H9 (cell line): Measurements from ENCODE around the gene AK5. TPM values are rescaled to one million over a fixed set of nuclear protein-coding genes. Genes with fewer than 3 reads are reported as not detected.
"Not testable (repeated sequence)": the region's sequence is repeated elsewhere in the genome, so short reads cannot be mapped to it uniquely, and the experiment has no call there.

Experiments
- DNase-seq: peaks from one replicate; pipeline ENCODE4 v3.0.0-alpha.2; 2017
- H2AFZ ChIP-seq: one replicate; pipeline ENCODE4 v1.6.1; 2013; ENCODE audit warnings: mild to moderate bottlenecking, low read length, control low read depth, moderate library complexity
- H2AK5ac ChIP-seq: 2 replicates; pipeline ENCODE4 v1.6.1; 2013; ENCODE audit warnings: low read length, control low read depth, mixed read lengths; ENCODE audit not compliant: insufficient read length
- H2BK120ac ChIP-seq: one replicate; pipeline ENCODE4 v1.6.1; 2013; ENCODE audit warnings: low read depth, mild to moderate bottlenecking, low read length, control low read depth, inconsistent platforms; ENCODE audit not compliant: poor library complexity, severe bottlenecking
- H2BK12ac ChIP-seq: 2 replicates; pipeline ENCODE4 v1.6.1; 2013; ENCODE audit warnings: low read length, control low read depth, mixed read lengths, low read depth; ENCODE audit not compliant: insufficient read length
- H2BK15ac ChIP-seq: 2 replicates; pipeline ENCODE4 v1.6.1; 2013; ENCODE audit warnings: low read depth, low read length, control low read depth
- H2BK20ac ChIP-seq: one replicate; pipeline ENCODE4 v1.6.1; 2013; ENCODE audit warnings: low read depth, mild to moderate bottlenecking, low read length, control low read depth, inconsistent platforms; ENCODE audit not compliant: poor library complexity, severe bottlenecking
- H2BK5ac ChIP-seq: 2 replicates; pipeline ENCODE4 v1.6.1; 2013; ENCODE audit warnings: low read length, control low read depth, mixed read lengths; ENCODE audit not compliant: insufficient read length
- H3K14ac ChIP-seq: 2 replicates; pipeline ENCODE4 v1.6.1; 2013; ENCODE audit warnings: low read length, control low read depth; ENCODE audit not compliant: insufficient read depth
- H3K18ac ChIP-seq: 2 replicates; pipeline ENCODE4 v1.6.1; 2013; ENCODE audit warnings: low read depth, mild to moderate bottlenecking, mixed read lengths, low read length, control low read depth; ENCODE audit not compliant: insufficient read length
- H3K23ac ChIP-seq: 2 replicates; pipeline ENCODE4 v1.6.1; 2013; ENCODE audit warnings: low read length, control low read depth, mixed read lengths, low read depth; ENCODE audit not compliant: insufficient read length
- H3K23me2 ChIP-seq: 2 replicates; pipeline ENCODE4 v1.6.1; 2013; ENCODE audit warnings: low read depth, mild to moderate bottlenecking, mixed read lengths, low read length, control low read depth; ENCODE audit not compliant: insufficient read length, poor library complexity, severe bottlenecking
- H3K27ac ChIP-seq: 2 replicates; pipeline ENCODE4 v1.5.1; 2013; ENCODE audit warnings: low read length, control low read depth, mixed read lengths, low read depth; ENCODE audit not compliant: insufficient read length
- H3K27me3 ChIP-seq: 2 replicates; pipeline ENCODE4 v1.6.1; 2013; ENCODE audit warnings: low read length, control low read depth, inconsistent platforms; ENCODE audit not compliant: insufficient read depth
- H3K4ac ChIP-seq: 2 replicates; pipeline ENCODE4 v1.6.1; 2013; ENCODE audit warnings: low read depth, mild to moderate bottlenecking, control low read depth, inconsistent platforms, low read length, moderate library complexity
- H3K4me1 ChIP-seq: 2 replicates; pipeline ENCODE4 v1.6.1; 2013; ENCODE audit warnings: low read length, control low read depth, inconsistent platforms; ENCODE audit not compliant: insufficient read depth
- H3K4me2 ChIP-seq: 2 replicates; pipeline ENCODE4 v1.6.1; 2013; ENCODE audit warnings: low read length, control low read depth, mixed read lengths; ENCODE audit not compliant: insufficient read length, insufficient read depth
- H3K56ac ChIP-seq: 2 replicates; pipeline ENCODE4 v1.6.1; 2013; ENCODE audit warnings: low read depth, mild to moderate bottlenecking, mixed read lengths, low read length, control low read depth; ENCODE audit not compliant: insufficient read length
- H3K79me1 ChIP-seq: 2 replicates; pipeline ENCODE4 v1.6.1; 2013; ENCODE audit warnings: low read depth, mild to moderate bottlenecking, moderate library complexity, low read length, control low read depth, inconsistent platforms; ENCODE audit not compliant: insufficient read depth, poor library complexity, severe bottlenecking
- H3K79me2 ChIP-seq: 2 replicates; pipeline ENCODE4 v1.6.1; 2013; ENCODE audit warnings: low read length, control low read depth, inconsistent platforms; ENCODE audit not compliant: insufficient read depth
- H3K9ac ChIP-seq: 2 replicates; pipeline ENCODE4 v1.6.1; 2013; ENCODE audit warnings: low read length, control low read depth, mixed read lengths; ENCODE audit not compliant: insufficient read length; ENCODE audit errors: extremely low read depth
- H3K9me3 ChIP-seq: one replicate; pipeline ENCODE4 v1.6.1; 2013; ENCODE audit warnings: low read depth, low read length, inconsistent platforms; ENCODE audit not compliant: control insufficient read depth
- H3T11ph ChIP-seq: one replicate; pipeline ENCODE4 v1.6.1; 2013; ENCODE audit warnings: mild to moderate bottlenecking, low read length, control low read depth, inconsistent platforms
- H4K20me1 ChIP-seq: one replicate; pipeline ENCODE4 v1.6.1; 2013; ENCODE audit not compliant: control insufficient read depth, insufficient read length, insufficient read depth
- H4K5ac ChIP-seq: 2 replicates; pipeline ENCODE4 v1.6.1; 2013; ENCODE audit warnings: low read depth, mild to moderate bottlenecking, mixed read lengths, low read length, control low read depth; ENCODE audit not compliant: insufficient read length
- H4K8ac ChIP-seq: replicated peaks from 2 replicates; pipeline ENCODE4 v1.6.1; 2013; ENCODE audit warnings: low read length, control low read depth, mixed read lengths, low read depth; ENCODE audit not compliant: insufficient read length
- H4K91ac ChIP-seq: 2 replicates; pipeline ENCODE4 v1.6.1; 2013; ENCODE audit warnings: low read depth, mild to moderate bottlenecking, moderate library complexity, mixed read lengths, low read length, control low read depth; ENCODE audit not compliant: insufficient read length
- H3K27ac Mint-ChIP-seq, 3 experiments: 2 replicates in 2 of 3; 3 replicates in 1 of 3; pipeline ENCODE4 v1.8.0; 2020 to 2021; ENCODE audit warnings: mixed read lengths in 3 of 3, mild to moderate bottlenecking in 1 of 3, moderate library complexity in 1 of 3
- H3K27me3 Mint-ChIP-seq: 2 replicates; pipeline ENCODE4 v1.8.0; 2021; ENCODE audit warnings: low read depth, mild to moderate bottlenecking, moderate library complexity, mixed read lengths
- H3K36me3 Mint-ChIP-seq, 3 experiments: 2 replicates in 2 of 3; 3 replicates in 1 of 3; pipeline ENCODE4 v1.8.0; 2020 to 2021; ENCODE audit warnings: low read depth in 3 of 3, mixed read lengths in 3 of 3; ENCODE audit not compliant: insufficient read depth in 1 of 3
- H3K4me1 Mint-ChIP-seq, 2 experiments: 2 replicates each; pipeline ENCODE4 v1.8.0; 2020; ENCODE audit warnings: mixed read lengths in 2 of 2
- H3K4me3 Mint-ChIP-seq, 2 experiments: 2 replicates in 1 of 2; 3 replicates in 1 of 2; pipeline ENCODE4 v1.8.0; 2020 to 2021; ENCODE audit warnings: mild to moderate bottlenecking in 2 of 2, mixed read lengths in 2 of 2, moderate library complexity in 1 of 2
- H3K9me3 Mint-ChIP-seq, 2 experiments: 2 replicates in 1 of 2; 3 replicates in 1 of 2; pipeline ENCODE4 v1.8.0; 2020; ENCODE audit warnings: mild to moderate bottlenecking in 2 of 2, mixed read lengths in 2 of 2, moderate library complexity in 1 of 2
- WGBS: extraction: QIAGEN DNeasy Blood & Tissue Kit; methylation state at CpG from one replicate; pipeline ENCODE4 v1.1.7; 2013; ENCODE audit warnings: missing lambda C conversion rate, low lambda C conversion rate, mixed read lengths; ENCODE audit not compliant: insufficient read length; ENCODE audit errors: extremely low coverage; 5-methylcytosine and 5-hydroxymethylcytosine counted together
- total RNA-seq: library from RNA; stranded (reverse); gene quantifications from 2 replicates; pipeline ENCODE4 v1.2.1, GENCODE V29; 2021
- TF ChIP-seq, protein P1 (sequence below): fragments of 200-600 bp; sonication (generic); conservative IDR thresholded peaks from 3 replicates; pipeline ENCODE4 v1.8.0; 2021; ENCODE audit warnings: antibody characterized with exemption, mild to moderate bottlenecking

Gene AK5
- total RNA-seq, 1 experiment from 2014 or later = 2.5 TPM

DNA sequence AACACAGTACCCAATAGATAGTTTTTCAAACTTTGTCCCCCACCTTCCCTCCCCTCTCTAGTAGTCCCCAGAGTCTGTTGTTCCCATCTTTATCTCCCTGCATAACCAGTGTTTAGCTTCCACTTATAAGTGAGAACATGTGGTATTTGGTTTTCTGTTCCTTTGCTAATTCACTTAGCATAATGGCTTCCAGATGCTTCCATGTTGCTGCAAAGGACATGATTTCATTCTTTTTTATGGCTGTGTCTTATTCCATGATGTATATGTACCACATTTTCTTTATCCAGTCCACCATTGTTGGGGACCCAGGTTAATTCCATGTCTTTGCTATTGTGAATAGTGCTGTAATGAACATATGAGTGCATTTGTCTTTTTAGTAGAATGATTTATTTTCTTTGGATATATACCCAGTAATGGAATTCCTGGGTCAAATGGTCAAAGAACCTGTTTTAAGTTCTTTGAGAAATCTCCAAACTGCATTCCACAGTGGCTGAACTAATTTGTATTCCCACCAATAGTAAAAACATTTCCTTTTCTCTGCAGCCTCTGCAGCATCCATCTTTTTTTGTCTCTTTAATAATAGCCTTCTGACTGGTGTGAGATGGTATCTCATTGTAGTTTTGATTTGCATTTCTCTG, 126.0 kb downstream of the AK5 start:
- Histone ChIP-seq H2BK12ac (no peak overlapping the region), H3T11ph (no peak overlapping the region), H3K9me3 (no peaks in the 10 kb centered on the region), H2AK5ac (no peak overlapping the region), H3K23me2 (no peaks in the 10 kb centered on the region), H3K9ac (no peak overlapping the region), H3K4ac (no peak overlapping the region), H2BK15ac (no peak overlapping the region), H3K18ac (no peak overlapping the region), H3K4me1 (peaks cover 2% of the 10 kb centered on the region; the same call in 1 of the 2 replicates), H4K91ac (no peak overlapping the region), H4K5ac (no peak overlapping the region), H3K27me3 (no peaks in the 10 kb centered on the region), H4K20me1 (no peaks in the 10 kb centered on the region), H3K14ac (no peak overlapping the region), H3K79me2 (no peaks in the 10 kb centered on the region), H3K4me2 (no peak overlapping the region), H3K27ac (no peak overlapping the region), H2BK120ac (no peak overlapping the region), H3K56ac (no peak overlapping the region), H3K79me1 (no peaks in the 10 kb centered on the region), H4K8ac (no peak overlapping the region), H2BK5ac (no peak overlapping the region), H3K23ac (no peak overlapping the region), H2BK20ac (no peak overlapping the region), H2AFZ (no peak overlapping the region)
- Mint-ChIP-seq H3K27me3 (peaks cover 3% of the 10 kb centered on the region), H3K9me3 (peaks cover 0 to 2% of the 10 kb centered on the region in 2 experiments; a peak in 2 of 5 replicates), H3K36me3 (no peaks in the 10 kb centered on the region; a peak in 1 of 7 replicates), H3K27ac (no peak overlapping the region; a peak in 1 of 7 replicates), H3K4me3 (no peak overlapping the region), H3K4me1 (peaks cover 6 to 7% of the 10 kb centered on the region in 2 experiments)
- DNase-seq = no peak
- TF ChIP-seq, protein P1, sequence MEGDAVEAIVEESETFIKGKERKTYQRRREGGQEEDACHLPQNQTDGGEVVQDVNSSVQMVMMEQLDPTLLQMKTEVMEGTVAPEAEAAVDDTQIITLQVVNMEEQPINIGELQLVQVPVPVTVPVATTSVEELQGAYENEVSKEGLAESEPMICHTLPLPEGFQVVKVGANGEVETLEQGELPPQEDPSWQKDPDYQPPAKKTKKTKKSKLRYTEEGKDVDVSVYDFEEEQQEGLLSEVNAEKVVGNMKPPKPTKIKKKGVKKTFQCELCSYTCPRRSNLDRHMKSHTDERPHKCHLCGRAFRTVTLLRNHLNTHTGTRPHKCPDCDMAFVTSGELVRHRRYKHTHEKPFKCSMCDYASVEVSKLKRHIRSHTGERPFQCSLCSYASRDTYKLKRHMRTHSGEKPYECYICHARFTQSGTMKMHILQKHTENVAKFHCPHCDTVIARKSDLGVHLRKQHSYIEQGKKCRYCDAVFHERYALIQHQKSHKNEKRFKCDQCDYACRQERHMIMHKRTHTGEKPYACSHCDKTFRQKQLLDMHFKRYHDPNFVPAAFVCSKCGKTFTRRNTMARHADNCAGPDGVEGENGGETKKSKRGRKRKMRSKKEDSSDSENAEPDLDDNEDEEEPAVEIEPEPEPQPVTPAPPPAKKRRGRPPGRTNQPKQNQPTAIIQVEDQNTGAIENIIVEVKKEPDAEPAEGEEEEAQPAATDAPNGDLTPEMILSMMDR = no peak

DNA sequence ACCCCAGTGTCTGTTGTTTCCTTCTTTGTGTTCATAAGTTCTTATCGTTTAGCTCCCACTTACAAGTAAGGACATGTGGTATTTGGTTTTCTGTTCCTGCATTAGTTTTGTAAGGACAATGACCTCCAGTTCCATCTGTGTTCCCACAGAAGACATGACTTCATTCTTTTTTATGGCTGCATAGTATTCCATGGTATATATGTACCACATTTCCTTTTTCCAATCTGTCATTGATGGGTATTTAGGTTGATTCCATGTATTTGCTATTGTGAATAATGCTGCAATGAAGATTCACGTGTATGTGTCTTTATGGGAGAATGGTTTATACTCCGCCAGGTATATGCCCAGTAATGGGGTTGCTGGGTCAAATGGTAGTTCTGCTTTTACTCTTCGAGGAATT, 127.1 kb downstream of the AK5 start:
- H3T11ph ChIP-seq, H3K9me3 ChIP-seq, H3K4ac ChIP-seq, H3K27ac Mint-ChIP-seq, H2BK15ac ChIP-seq, H3K27me3 Mint-ChIP-seq, H3K27me3 ChIP-seq, H3K14ac ChIP-seq, H2BK5ac ChIP-seq, H3K56ac ChIP-seq, H3K23me2 ChIP-seq, H3K27ac ChIP-seq, H3K79me1 ChIP-seq, H2BK12ac ChIP-seq, H4K5ac ChIP-seq, H2BK120ac ChIP-seq, H4K8ac ChIP-seq, H4K91ac ChIP-seq, H3K36me3 Mint-ChIP-seq, H3K9ac ChIP-seq, DNase-seq, H3K9me3 Mint-ChIP-seq, H3K18ac ChIP-seq, H3K4me3 Mint-ChIP-seq, H2AFZ ChIP-seq, H3K79me2 ChIP-seq, H3K23ac ChIP-seq, H2BK20ac ChIP-seq, H3K4me2 ChIP-seq, H3K4me1 ChIP-seq, H2AK5ac ChIP-seq, H4K20me1 ChIP-seq: not testable (repeated sequence)
- H3K4me1 Mint-ChIP-seq = peaks cover 16 to 17% of the 10 kb centered on the region in 2 experiments
- WGBS = no CpG with 5 or more reads among the region's 4 CpGs
